IPS DF 6.9 (cell line): ENCODE data around the gene APOBEC3F.

Experiments
- DNase-seq: peaks from one replicate; pipeline ENCODE4 v3.0.0-alpha.2; 2013; ENCODE audit warnings: low read depth, low spot score
- H3K27ac ChIP-seq: one replicate; pipeline ENCODE4 v1.5.1; 2013; ENCODE audit warnings: low read length, control low read depth
- H3K27me3 ChIP-seq: 2 replicates; pipeline ENCODE4 v1.6.1; 2013; ENCODE audit warnings: mild to moderate bottlenecking, low read length; ENCODE audit not compliant: control insufficient read depth, insufficient read depth
- H3K36me3 ChIP-seq: 2 replicates; pipeline ENCODE4 v1.6.1; 2013; ENCODE audit warnings: low read length; ENCODE audit not compliant: control insufficient read depth, insufficient read depth
- H3K4me1 ChIP-seq: 2 replicates; pipeline ENCODE4 v1.6.1; 2013; ENCODE audit warnings: low read length; ENCODE audit not compliant: control insufficient read depth, insufficient read depth
- H3K4me3 ChIP-seq: 2 replicates; pipeline ENCODE4 v1.5.1; 2013; ENCODE audit warnings: mild to moderate bottlenecking, low read length
- H3K9me3 ChIP-seq: 2 replicates; pipeline ENCODE4 v1.6.1; 2013; ENCODE audit warnings: low read length, inconsistent platforms; ENCODE audit not compliant: control insufficient read depth, insufficient read depth
- WGBS: extraction: QIAGEN DNeasy Blood & Tissue Kit; methylation state at CpG from one replicate; pipeline ENCODE4 v1.1.7; 2013; ENCODE audit warnings: mixed read lengths, missing lambda C conversion rate; ENCODE audit not compliant: insufficient read length, insufficient coverage; 5-methylcytosine and 5-hydroxymethylcytosine counted together

The APOBEC3F gene

DNA sequence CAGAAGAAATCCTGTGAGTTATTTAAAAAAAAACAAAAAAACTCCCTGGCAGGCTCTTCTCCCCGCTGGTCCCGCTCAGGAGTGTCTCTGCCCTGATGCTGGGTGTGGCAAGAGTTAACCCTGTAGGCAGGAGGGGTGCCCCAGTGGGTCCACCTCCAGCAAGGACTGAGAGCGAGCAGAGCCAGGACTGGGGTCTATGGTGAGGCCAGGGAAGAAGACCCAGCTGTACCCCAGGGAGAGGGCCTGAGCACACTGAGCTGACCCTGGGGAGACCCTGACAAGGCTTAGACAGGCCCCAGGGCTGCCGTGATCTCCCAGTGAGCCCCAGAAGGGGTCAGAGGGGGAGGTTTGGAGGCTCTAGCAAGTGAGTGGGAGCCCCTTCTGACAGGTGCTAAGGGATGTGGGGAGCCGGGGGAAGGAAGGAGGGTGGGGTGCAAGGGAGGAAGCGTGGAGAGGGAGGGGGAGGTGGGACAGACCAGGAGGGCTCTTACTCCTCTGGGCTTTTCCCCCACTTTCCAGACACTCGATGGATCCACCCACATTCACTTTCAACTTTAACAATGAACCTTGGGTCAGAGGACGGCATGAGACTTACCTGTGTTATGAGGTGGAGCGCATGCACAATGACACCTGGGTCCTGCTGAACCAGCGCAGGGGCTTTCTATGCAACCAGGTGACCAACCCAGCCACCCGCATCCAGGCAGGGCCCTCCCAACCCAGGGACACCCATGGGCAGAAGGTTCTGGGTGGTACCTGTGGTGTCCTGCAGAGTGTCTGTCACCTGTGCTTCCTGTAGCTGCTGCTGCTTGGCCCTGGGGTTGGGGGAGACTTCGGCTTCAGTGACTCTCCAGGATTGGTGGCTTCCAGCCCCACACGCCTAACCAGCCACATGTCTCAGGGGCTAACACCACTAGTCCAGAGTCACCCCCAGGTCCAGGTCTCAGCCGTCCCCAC is 42.8 kb downstream of the APOBEC3F start:
- no CpG with 5 or more reads among the region's 14 CpGs for WGBS
- H3K9me3 ChIP-seq = no peaks in the 10 kb centered on the region
- no peaks in the 10 kb centered on the region for H3K36me3 ChIP-seq
- H3K27ac ChIP-seq = no peak overlapping the region
- no peaks in the 10 kb centered on the region for H3K27me3 ChIP-seq
- no peak overlapping the region for H3K4me3 ChIP-seq
- no peak for DNase-seq
- H3K4me1 ChIP-seq = peaks cover 2% of the 10 kb centered on the region

DNA sequence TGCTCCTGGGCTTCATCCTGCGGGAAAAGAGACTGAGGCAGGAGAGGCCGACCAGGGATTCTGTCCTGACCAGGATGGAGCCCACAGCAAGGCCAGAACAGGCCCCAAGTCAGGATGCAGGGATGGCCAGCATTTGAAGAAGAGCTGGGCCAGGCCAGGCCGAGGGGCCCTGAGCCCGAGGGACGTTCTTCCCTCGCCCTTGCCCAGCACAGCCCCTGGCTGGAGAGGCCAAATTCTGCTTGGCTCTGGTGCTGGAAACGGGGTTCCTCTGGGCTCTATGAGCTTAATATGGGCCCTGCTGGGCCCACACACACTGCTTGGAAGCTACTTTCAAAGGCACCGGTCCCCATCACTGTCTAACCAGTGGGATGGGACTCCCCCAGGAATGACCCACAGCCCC is 44.0 kb downstream of the APOBEC3F start:
- no peak for DNase-seq
- WGBS = no CpG with 5 or more reads among the region's 8 CpGs
- Histone ChIP-seq H3K27ac (no peak overlapping the region), H3K9me3 (no peaks in the 10 kb centered on the region), H3K4me3 (no peak overlapping the region), H3K4me1 (peaks cover 2% of the 10 kb centered on the region), H3K27me3 (no peaks in the 10 kb centered on the region), H3K36me3 (no peaks in the 10 kb centered on the region)

DNA sequence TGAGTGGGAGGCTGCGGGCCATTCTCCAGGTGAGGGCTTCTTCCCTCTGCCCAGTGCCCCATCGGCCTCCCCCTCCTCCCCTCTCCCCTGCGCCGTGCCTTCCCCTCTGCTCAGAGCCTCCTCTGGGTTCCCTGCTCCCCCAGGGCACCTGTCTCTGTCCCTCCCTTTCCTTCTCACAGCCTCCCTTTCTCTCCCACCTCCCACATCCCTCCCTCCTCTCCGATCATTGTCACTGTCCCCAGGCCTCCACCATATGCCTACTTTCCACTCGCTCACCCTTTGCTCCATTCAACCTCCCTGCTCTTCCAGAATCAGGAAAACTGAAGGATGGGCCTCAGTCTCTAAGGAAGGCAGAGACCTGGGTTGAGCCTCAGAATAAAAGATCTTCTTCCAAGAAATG is 46.4 kb downstream of the APOBEC3F start:
- Histone ChIP-seq H3K36me3 (no peaks in the 10 kb centered on the region), H3K4me1 (peaks cover 2% of the 10 kb centered on the region), H3K27ac (no peak overlapping the region), H3K4me3 (no peak overlapping the region), H3K27me3 (no peaks in the 10 kb centered on the region), H3K9me3 (no peaks in the 10 kb centered on the region)
- no peak for DNase-seq
- no CpG with 5 or more reads among the region's 6 CpGs for WGBS

- DNase-seq = no peak
- no peak overlapping the region for H3K27ac ChIP-seq
- 100% methylated on average over 5 of the region's 18 CpGs for whole genome bisulfite sequencing
Observed at GRCh38 chr22:39087881-39088684, 47.4 kb downstream of the APOBEC3F start.

GRCh38 chr22:39088685-39089032 is 48.0 kb downstream of the APOBEC3F start:
- Histone ChIP-seq H3K9me3 (no peaks in the 10 kb centered on the region), H3K4me3 (no peak overlapping the region), H3K27ac (no peak overlapping the region), H3K4me1 (peaks cover 2% of the 10 kb centered on the region), H3K36me3 (no peaks in the 10 kb centered on the region), H3K27me3 (no peaks in the 10 kb centered on the region)
- no peak for DNase-seq
- WGBS = no CpG with 5 or more reads among the region's 5 CpGs

More at GRCh38 chr22:39087881-39088684, 47.4 kb downstream of the APOBEC3F start:
- Histone ChIP-seq H3K27me3 (no peaks in the 10 kb centered on the region), H3K4me1 (peaks cover 2% of the 10 kb centered on the region), H3K4me3 (no peak overlapping the region), H3K36me3 (no peaks in the 10 kb centered on the region), H3K9me3 (no peaks in the 10 kb centered on the region)

GRCh38 chr22:39089928-39090327 is 49.3 kb downstream of the APOBEC3F start:
- Histone ChIP-seq H3K27ac (no peak overlapping the region), H3K36me3 (no peaks in the 10 kb centered on the region), H3K9me3 (no peaks in the 10 kb centered on the region), H3K27me3 (no peaks in the 10 kb centered on the region), H3K4me1 (peaks cover 2% of the 10 kb centered on the region), H3K4me3 (no peak overlapping the region)
- WGBS = no CpG with 5 or more reads among the region's 6 CpGs
- DNase-seq = no peak

GRCh38 chr22:39090426-39091064 is 49.9 kb downstream of the APOBEC3F start:
- Histone ChIP-seq H3K27me3 (no peaks in the 10 kb centered on the region), H3K9me3 (no peaks in the 10 kb centered on the region), H3K27ac (no peak overlapping the region), H3K4me3 (no peak overlapping the region), H3K4me1 (peaks cover 2% of the 10 kb centered on the region), H3K36me3 (no peaks in the 10 kb centered on the region)
- WGBS = no CpG with 5 or more reads among the region's 15 CpGs
- DNase-seq = no peak

DNA sequence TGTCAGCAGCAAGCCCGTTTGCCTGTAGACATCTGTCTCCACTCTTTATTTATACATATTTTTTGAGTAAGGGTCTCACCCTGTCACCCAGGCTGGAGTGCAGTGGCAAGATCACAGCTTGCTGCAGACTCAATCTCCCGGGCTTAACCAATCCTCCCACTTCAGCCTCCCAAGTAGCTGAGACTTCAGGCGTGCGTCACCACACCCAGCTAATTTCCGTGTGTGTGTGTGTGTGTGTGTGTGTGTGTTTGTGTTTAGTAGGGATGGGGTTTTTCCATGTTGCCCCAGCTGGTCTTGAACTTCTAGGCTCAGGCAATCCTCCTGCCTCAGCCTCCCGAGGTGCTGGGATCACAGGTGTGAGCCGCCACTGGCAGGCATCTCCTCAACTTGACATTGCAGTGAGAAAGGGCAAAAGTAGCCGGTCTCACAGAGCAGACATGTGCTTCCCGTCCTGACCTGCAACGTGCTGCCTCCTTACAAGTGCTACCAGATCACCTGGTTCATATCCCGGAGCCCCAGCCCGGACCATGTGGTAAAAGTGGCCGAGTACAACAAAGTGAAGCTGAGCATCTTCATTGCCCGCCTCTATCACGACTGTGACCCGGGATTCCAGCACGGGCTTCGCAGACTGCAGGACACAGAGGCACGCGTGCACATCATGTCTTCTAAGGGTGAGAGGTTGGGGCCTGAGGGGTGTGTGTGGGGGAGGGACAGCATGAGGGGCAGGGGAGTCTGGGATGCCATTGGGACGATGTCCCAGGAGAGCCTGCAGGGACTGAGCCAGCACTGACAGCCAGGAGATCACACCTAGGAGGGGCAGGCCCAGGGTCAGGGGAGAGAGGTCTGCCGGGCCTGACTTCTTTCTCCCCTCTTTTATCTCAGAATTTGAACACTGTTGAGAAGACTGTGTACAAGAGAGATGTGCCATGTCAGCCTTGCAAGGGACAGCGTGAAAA is 50.7 kb downstream of the APOBEC3F start:
- H3K4me1 ChIP-seq = peaks cover 2% of the 10 kb centered on the region
- DNase-seq = no peak
- no peaks in the 10 kb centered on the region for H3K36me3 ChIP-seq
- no peaks in the 10 kb centered on the region for H3K9me3 ChIP-seq
- no CpG with 5 or more reads among the region's 23 CpGs for WGBS
- no peaks in the 10 kb centered on the region for H3K27me3 ChIP-seq
- H3K27ac ChIP-seq = no peak overlapping the region
- H3K4me3 ChIP-seq = no peak overlapping the region

DNA sequence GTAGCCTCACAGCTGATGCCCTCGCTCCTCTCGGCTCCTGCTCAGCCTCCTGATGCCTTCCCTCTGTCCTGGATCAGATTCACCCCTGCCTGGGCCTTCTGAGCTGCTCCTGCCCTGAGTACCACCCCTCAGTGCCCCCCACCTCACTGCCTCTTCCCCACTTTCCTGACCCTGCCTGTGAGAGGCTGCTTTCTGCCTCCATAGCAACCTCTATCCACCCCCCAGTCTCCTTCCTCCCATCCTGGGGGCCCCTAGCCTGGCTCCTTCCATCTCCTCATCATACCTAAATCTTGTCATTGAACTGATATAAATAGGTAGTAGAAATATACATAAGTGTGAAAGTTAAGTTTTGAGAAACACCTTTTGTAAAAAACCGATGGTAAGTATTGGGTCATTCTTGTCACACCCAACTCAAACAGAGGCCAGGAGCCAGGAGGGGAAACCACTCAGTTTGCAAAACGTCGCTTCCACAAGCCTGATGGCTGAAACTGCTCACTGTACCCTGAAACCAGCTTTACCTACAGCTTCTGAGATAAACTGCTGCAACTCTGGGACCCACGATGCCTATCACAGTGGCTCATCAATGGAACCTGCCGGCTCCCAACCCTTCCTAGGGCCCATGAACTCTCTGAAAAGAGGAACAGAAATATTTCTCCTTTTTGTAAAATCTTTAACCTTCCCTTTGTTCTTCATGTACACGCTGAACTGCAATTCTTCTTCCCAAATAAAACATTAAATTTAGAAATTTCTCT is 51.6 kb downstream of the APOBEC3F start:
- peaks cover 3% of the 10 kb centered on the region for H3K4me1 ChIP-seq
- H3K27me3 ChIP-seq = no peaks in the 10 kb centered on the region
- H3K4me3 ChIP-seq = no peak overlapping the region
- DNase-seq = no peak
- H3K9me3 ChIP-seq = no peaks in the 10 kb centered on the region
- no peaks in the 10 kb centered on the region for H3K36me3 ChIP-seq
- no peak overlapping the region for H3K27ac ChIP-seq
- 100% methylated on average over 1 of the region's 8 CpGs for WGBS
